Measurements from ENCODE around the gene MARCHF9.

MARCHF9 gene

DNA sequence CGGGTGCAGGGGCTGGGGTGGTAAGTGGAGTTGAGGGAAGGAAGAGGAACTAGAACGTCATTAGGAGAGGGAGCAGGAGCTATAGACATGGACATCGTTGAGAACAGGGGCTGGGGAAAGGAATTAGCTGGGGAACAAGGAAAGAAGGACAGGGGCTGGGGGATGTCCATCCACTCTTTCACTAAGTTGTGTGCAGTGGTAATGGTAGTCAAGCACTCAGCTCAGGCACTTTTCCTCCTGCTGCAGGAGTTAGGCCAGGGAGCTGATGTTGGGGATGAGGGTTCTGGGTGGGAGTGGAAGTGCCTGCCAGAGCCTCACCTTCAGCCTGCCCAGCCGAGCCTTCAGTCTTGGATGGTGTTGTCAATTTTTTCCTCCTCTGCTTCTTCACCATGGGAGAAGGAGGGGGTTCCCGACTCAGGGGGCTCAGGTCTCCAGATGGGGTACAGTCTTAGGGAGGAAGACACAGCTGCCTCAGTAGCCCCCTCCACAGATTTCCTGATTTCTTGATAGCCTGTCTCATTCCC, 25.5 kb upstream of the MARCHF9 start:
- TF ChIP-seq TEAD4 (IDR thresholded peaks at IDR 0.05) (no peak), RAD21 (IDR thresholded peaks at IDR 0.05; ENCODE audit: low read depth) (no peak), CEBPB (IDR thresholded peaks at IDR 0.05) (no peak), EP300 (IDR thresholded peaks at IDR 0.05; ENCODE audit: borderline replicate concordance) (no peak), CREB1 (IDR thresholded peaks at IDR 0.05; ENCODE audit: low read depth) (no peak), YY1 (IDR thresholded peaks at IDR 0.05; ENCODE audit: low read depth) (no peak), TCF12 (IDR thresholded peaks at IDR 0.05; ENCODE audit: low read depth) (no peak), EGR1 (IDR thresholded peaks at IDR 0.05) (no peak), FOXM1 (IDR thresholded peaks at IDR 0.05; ENCODE audit: borderline replicate concordance, low read depth) (no peak), ZBTB7A (IDR thresholded peaks at IDR 0.05; ENCODE audit: low read depth) (no peak), NFIC (IDR thresholded peaks at IDR 0.05) (no peak), TAF1 (IDR thresholded peaks at IDR 0.05; ENCODE audit: low read depth) (no peak)
- TF ChIP-seq, protein P1, sequence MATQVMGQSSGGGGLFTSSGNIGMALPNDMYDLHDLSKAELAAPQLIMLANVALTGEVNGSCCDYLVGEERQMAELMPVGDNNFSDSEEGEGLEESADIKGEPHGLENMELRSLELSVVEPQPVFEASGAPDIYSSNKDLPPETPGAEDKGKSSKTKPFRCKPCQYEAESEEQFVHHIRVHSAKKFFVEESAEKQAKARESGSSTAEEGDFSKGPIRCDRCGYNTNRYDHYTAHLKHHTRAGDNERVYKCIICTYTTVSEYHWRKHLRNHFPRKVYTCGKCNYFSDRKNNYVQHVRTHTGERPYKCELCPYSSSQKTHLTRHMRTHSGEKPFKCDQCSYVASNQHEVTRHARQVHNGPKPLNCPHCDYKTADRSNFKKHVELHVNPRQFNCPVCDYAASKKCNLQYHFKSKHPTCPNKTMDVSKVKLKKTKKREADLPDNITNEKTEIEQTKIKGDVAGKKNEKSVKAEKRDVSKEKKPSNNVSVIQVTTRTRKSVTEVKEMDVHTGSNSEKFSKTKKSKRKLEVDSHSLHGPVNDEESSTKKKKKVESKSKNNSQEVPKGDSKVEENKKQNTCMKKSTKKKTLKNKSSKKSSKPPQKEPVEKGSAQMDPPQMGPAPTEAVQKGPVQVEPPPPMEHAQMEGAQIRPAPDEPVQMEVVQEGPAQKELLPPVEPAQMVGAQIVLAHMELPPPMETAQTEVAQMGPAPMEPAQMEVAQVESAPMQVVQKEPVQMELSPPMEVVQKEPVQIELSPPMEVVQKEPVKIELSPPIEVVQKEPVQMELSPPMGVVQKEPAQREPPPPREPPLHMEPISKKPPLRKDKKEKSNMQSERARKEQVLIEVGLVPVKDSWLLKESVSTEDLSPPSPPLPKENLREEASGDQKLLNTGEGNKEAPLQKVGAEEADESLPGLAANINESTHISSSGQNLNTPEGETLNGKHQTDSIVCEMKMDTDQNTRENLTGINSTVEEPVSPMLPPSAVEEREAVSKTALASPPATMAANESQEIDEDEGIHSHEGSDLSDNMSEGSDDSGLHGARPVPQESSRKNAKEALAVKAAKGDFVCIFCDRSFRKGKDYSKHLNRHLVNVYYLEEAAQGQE (IDR thresholded peaks at IDR 0.05; ENCODE audit: low read depth): no peak
- TF ChIP-seq, protein P2, sequence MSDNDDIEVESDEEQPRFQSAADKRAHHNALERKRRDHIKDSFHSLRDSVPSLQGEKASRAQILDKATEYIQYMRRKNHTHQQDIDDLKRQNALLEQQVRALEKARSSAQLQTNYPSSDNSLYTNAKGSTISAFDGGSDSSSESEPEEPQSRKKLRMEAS (IDR thresholded peaks at IDR 0.05): no peak

DNA sequence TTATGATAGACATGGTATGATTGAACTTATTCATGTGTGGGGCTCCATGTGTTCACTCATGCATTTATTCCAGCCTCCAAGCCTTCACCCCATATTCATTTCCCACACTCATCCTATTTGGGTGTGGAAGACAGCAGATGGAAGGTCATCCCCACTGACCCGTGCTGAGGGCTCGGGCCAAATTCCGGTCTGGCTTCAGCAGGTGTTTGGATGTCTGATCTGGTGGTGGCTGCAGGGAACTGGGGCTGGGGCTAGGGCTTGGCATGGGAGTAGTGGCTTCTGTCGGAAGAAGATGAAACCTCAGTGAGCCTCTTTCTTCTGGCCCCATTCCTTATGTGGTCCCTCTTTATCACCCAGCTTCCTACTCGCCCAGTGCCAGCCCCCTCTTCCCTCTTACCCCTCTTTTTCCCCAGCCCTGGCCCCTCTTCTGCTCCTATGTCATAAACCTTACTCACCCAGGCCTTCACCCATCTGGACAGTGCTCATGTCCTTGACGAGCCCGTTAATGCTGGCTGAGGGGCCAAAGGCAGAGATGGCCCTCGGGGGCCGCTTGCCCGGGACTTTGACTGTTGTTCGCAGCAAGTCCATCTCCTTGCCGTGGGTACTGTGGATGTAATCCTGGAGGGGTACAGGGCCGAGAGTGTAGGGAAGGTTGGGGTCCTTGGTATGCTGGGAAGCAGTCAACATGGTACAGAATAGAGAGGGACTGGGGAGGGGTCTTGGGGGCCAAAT, 24.4 kb upstream of the MARCHF9 start:
- TF ChIP-seq, protein P2 (IDR thresholded peaks at IDR 0.05): no peak
- TF ChIP-seq RAD21 (IDR thresholded peaks at IDR 0.05; ENCODE audit: low read depth) (no peak), CREB1 (IDR thresholded peaks at IDR 0.05; ENCODE audit: low read depth) (no peak), EGR1 (IDR thresholded peaks at IDR 0.05) (no peak), NFIC (IDR thresholded peaks at IDR 0.05) (no peak), YY1 (IDR thresholded peaks at IDR 0.05; ENCODE audit: low read depth) (no peak), CEBPB (IDR thresholded peaks at IDR 0.05) (no peak), FOXM1 (IDR thresholded peaks at IDR 0.05; ENCODE audit: borderline replicate concordance, low read depth) (no peak), EP300 (IDR thresholded peaks at IDR 0.05; ENCODE audit: borderline replicate concordance) (no peak), TEAD4 (IDR thresholded peaks at IDR 0.05) (no peak), TAF1 (IDR thresholded peaks at IDR 0.05; ENCODE audit: low read depth) (no peak), ZBTB7A (IDR thresholded peaks at IDR 0.05; ENCODE audit: low read depth) (no peak), TCF12 (IDR thresholded peaks at IDR 0.05; ENCODE audit: low read depth) (no peak)
- TF ChIP-seq, protein P3, sequence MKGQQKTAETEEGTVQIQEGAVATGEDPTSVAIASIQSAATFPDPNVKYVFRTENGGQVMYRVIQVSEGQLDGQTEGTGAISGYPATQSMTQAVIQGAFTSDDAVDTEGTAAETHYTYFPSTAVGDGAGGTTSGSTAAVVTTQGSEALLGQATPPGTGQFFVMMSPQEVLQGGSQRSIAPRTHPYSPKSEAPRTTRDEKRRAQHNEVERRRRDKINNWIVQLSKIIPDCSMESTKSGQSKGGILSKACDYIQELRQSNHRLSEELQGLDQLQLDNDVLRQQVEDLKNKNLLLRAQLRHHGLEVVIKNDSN (IDR thresholded peaks at IDR 0.05): no peak
- TF ChIP-seq, protein P1 (IDR thresholded peaks at IDR 0.05; ENCODE audit: low read depth): no peak

DNA sequence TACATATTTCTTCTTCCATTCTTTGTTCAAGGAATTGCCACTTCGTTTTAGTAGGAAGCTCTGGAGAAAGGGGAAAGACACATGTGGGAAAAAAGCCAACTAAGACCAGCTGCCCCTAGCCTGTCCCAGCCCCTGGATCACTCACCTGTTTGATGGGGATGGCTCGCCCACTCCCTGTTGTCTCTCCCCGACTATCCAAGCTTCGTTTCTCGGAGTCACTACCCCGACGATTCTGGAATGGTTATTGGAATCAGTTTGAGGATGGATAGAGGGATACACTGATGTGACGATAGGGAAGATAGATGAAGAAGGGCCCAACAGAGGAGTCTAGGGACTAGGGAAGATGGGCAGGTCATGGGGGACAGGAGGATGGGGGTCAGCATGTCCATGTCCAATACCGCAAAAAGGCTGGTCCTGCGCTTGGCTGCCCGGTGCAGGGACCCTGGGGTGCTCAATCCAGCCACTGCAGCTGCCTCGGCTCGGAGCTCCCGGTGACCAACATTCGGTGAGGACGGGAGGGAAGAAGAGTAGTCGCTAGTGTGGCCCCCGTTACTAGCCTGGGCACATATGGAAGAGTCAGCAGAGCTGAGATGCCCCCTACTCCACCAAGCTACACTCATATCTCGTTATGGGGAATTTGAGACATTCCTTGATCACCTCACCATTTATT, 23.4 kb upstream of the MARCHF9 start:
- TF ChIP-seq RAD21 (IDR thresholded peaks at IDR 0.05; ENCODE audit: low read depth): no peak
- TF ChIP-seq, protein P1 (IDR thresholded peaks at IDR 0.05; ENCODE audit: low read depth): no peak
- no peak for TF ChIP-seq CREB1 (IDR thresholded peaks at IDR 0.05; ENCODE audit: low read depth)
- TF ChIP-seq TAF1 (IDR thresholded peaks at IDR 0.05; ENCODE audit: low read depth): no peak
- TF ChIP-seq YY1 (IDR thresholded peaks at IDR 0.05; ENCODE audit: low read depth): no peak
- no peak for TF ChIP-seq TCF12 (IDR thresholded peaks at IDR 0.05; ENCODE audit: low read depth)
- no peak for TF ChIP-seq EGR1 (IDR thresholded peaks at IDR 0.05)
- TF ChIP-seq ZBTB7A (IDR thresholded peaks at IDR 0.05; ENCODE audit: low read depth): no peak

DNA sequence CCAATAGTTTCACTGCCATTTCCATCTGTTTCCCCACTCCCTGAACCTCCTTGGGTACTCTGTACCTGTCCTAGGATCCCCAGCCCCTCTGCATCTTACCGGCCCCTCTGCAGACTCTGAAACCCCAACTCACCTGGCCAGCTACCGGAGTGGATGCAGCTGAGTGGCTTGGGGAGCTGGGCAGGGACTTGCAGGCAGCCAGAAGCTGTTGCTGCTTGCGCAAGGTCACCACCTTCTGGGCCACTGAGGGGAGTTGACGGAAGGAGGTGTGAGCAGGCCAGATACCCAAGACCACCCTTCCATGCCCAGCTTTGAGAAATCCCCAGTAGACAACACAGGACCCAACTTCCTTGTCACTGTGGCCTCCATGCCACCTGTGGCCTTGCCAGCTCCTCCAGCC, 22.6 kb upstream of the MARCHF9 start:
- TF ChIP-seq TAF1 (IDR thresholded peaks at IDR 0.05; ENCODE audit: low read depth) (no peak), ZBTB7A (IDR thresholded peaks at IDR 0.05; ENCODE audit: low read depth) (no peak), EGR1 (IDR thresholded peaks at IDR 0.05) (no peak), RAD21 (IDR thresholded peaks at IDR 0.05; ENCODE audit: low read depth) (no peak), YY1 (IDR thresholded peaks at IDR 0.05; ENCODE audit: low read depth) (no peak)
- TF ChIP-seq, protein P2 (IDR thresholded peaks at IDR 0.05): no peak
- TF ChIP-seq, protein P3 (IDR thresholded peaks at IDR 0.05): no peak
